G401.6 (cell line): Measurements from ENCODE around the gene FHL1.

Source experiments
- FAIRE-seq: peaks from 2 replicates; lab custom pipeline; 2012; peaks lifted over from hg19 to GRCh38; lab: Jason Lieb, UNC

FHL1 gene

GRCh38 chrX:136189222-136189621, 41.9 kb downstream of the FHL1 start:
- no peak for FAIRE-seq

GRCh38 chrX:136190038-136190713, 42.8 kb downstream of the FHL1 start:
- FAIRE-seq = no peak

GRCh38 chrX:136191171-136191570, 43.8 kb downstream of the FHL1 start:
- FAIRE-seq = no peak

- no peak for FAIRE-seq
Measured at GRCh38 chrX:136192135-136192534, 44.8 kb downstream of the FHL1 start.

GRCh38 chrX:136192839-136193414, 45.6 kb downstream of the FHL1 start:
- no peak for FAIRE-seq

- no peak for FAIRE-seq
Measured at GRCh38 chrX:136193771-136194170, 46.4 kb downstream of the FHL1 start.

GRCh38 chrX:136194536-136194935, 47.2 kb downstream of the FHL1 start:
- no peak for FAIRE-seq

- FAIRE-seq = no peak
Measured at GRCh38 chrX:136195247-136195646, 47.9 kb downstream of the FHL1 start.

- FAIRE-seq = no peak
Measured at GRCh38 chrX:136196691-136197155, 49.4 kb downstream of the FHL1 start.

GRCh38 chrX:136198010-136198409, 50.7 kb downstream of the FHL1 start:
- no peak for FAIRE-seq

- no peak for FAIRE-seq
Measured at GRCh38 chrX:136198678-136199243, 51.4 kb downstream of the FHL1 start.

GRCh38 chrX:136199365-136199764, 52.0 kb downstream of the FHL1 start:
- no peak for FAIRE-seq

- no peak for FAIRE-seq
Measured at GRCh38 chrX:136200466-136200865, 53.1 kb downstream of the FHL1 start.

- FAIRE-seq = no peak
Measured at GRCh38 chrX:136201601-136202000, 54.3 kb downstream of the FHL1 start.

GRCh38 chrX:136202889-136203288, 55.6 kb downstream of the FHL1 start:
- FAIRE-seq = no peak

- FAIRE-seq = no peak
Measured at GRCh38 chrX:136203438-136203837, 56.1 kb downstream of the FHL1 start.

- no peak for FAIRE-seq
Measured at GRCh38 chrX:136203951-136204350, 56.6 kb downstream of the FHL1 start.

GRCh38 chrX:136204571-136204970, 57.2 kb downstream of the FHL1 start:
- FAIRE-seq = no peak

- no peak for FAIRE-seq
Measured at GRCh38 chrX:136205882-136206380, 58.6 kb downstream of the FHL1 start.

- no peak for FAIRE-seq
Measured at GRCh38 chrX:136206916-136207315, 59.6 kb downstream of the FHL1 start.

- no peak for FAIRE-seq
Measured at GRCh38 chrX:136207546-136207945, 60.2 kb downstream of the FHL1 start.

- no peak for FAIRE-seq
Measured at GRCh38 chrX:136209016-136209738, 61.8 kb downstream of the FHL1 start.

GRCh38 chrX:136209751-136210150, 62.4 kb downstream of the FHL1 start:
- FAIRE-seq = no peak
